Endothelial cell of umbilical vein (primary cell): ENCODE results near the gene SNX33. TPM values are rescaled to one million over a fixed set of nuclear protein-coding genes. Genes with fewer than 3 reads are reported as not detected.

Experiments used
- BruUV-seq: library from RNA; stranded (reverse); fragments of 400-500 nt; replicated peaks from 2 replicates; lab custom pipeline; 2021; lab: Mats Ljungman, UMichigan
- CTCF ChIA-PET: fragments of 300-600, 350-600 bp; sonication (Branson Sonifier 250); formaldehyde crosslinking; loops from one replicate; lab custom pipeline; 2021; ENCODE audit warnings: antibody characterized with exemption, inconsistent platforms; lab: Charles Lee
- POLR2A ChIA-PET: fragments of 300-600, 350-600 bp; sonication (Branson Sonifier 250); formaldehyde crosslinking; loops from one replicate; lab custom pipeline; 2021; ENCODE audit warnings: antibody characterized with exemption, inconsistent platforms; lab: Charles Lee
- DNase-seq: peaks from one replicate; pipeline ENCODE4 v3.0.0-alpha.2; 2011; ENCODE audit warnings: low read depth, low spot score
- FAIRE-seq: peaks from 2 replicates; lab custom pipeline; 2011; peaks lifted over from hg19 to GRCh38; lab: Jason Lieb, UNC
- H2AFZ ChIP-seq: 2 replicates; pipeline ENCODE4 v1.6.0; 2012; ENCODE audit warnings: low read depth, low read length, control low read depth, inconsistent platforms
- H3K27ac ChIP-seq: 2 replicates; pipeline ENCODE4 v1.5.1; 2011; ENCODE audit warnings: low read depth, mild to moderate bottlenecking, control low read depth, low read length, moderate library complexity; ENCODE audit not compliant: insufficient read depth
- H3K27me3 ChIP-seq, 2 experiments: 2 replicates each; pipeline versions ENCODE4 v1.6.0 to v1.6.1; 2011; ENCODE audit warnings: low read length in 2 of 2, mixed read lengths in 1 of 2; ENCODE audit not compliant: control insufficient read depth in 2 of 2, insufficient read depth in 2 of 2
- H3K36me3 ChIP-seq, 2 experiments: 2 replicates in 1 of 2; 3 replicates in 1 of 2; pipeline ENCODE4 v1.5.1; 2011; ENCODE audit warnings: low read length in 2 of 2, mild to moderate bottlenecking in 1 of 2, moderate library complexity in 1 of 2; ENCODE audit not compliant: control insufficient read depth in 2 of 2, insufficient read depth in 2 of 2; ENCODE audit errors: extremely low read depth in 1 of 2
- H3K4me1 ChIP-seq: 3 replicates; pipeline ENCODE4 v1.5.1; 2011; ENCODE audit warnings: mild to moderate bottlenecking, low read length; ENCODE audit not compliant: control insufficient read depth, insufficient read depth; ENCODE audit errors: extremely low read depth
- H3K4me2 ChIP-seq: 2 replicates; pipeline ENCODE4 v1.6.1; 2011; ENCODE audit warnings: low read length, control low read depth, mixed read lengths; ENCODE audit not compliant: insufficient read depth
- H3K4me3 ChIP-seq, 3 experiments: fragments of 200-600 bp in 1 of 3; sonication (generic), shearing (Covaris generic) in 1 of 3; replicated peaks in 1 of 3; 2 replicates each; pipeline ENCODE4 v1.5.1; 2011 to 2016; ENCODE audit warnings: control low read depth in 3 of 3, low read length in 3 of 3, mild to moderate bottlenecking in 2 of 3, inconsistent platforms in 1 of 3, low read depth in 1 of 3, moderate library complexity in 1 of 3; ENCODE audit not compliant: insufficient read depth in 1 of 3
- H3K79me2 ChIP-seq: 2 replicates; pipeline ENCODE4 v1.6.0; 2012; ENCODE audit warnings: low read length, inconsistent platforms; ENCODE audit not compliant: control insufficient read depth, insufficient read depth
- H3K9ac ChIP-seq: replicated peaks from 2 replicates; pipeline ENCODE3; 2011; ENCODE audit warnings: low read length, control low read depth; ENCODE audit not compliant: insufficient read depth; ENCODE audit errors: extremely low read depth
- H3K9me1 ChIP-seq: replicated peaks from 3 replicates; pipeline ENCODE4 v1.6.0; 2011; ENCODE audit warnings: mild to moderate bottlenecking, low read length; ENCODE audit not compliant: control insufficient read depth, insufficient read depth; ENCODE audit errors: extremely low read depth
- H3K9me3 ChIP-seq: replicated peaks from 2 replicates; pipeline ENCODE4 v1.5.1; 2012; ENCODE audit warnings: low read length, inconsistent platforms; ENCODE audit not compliant: control insufficient read depth, insufficient read depth
- H4K20me1 ChIP-seq: replicated peaks from 2 replicates; pipeline ENCODE3; 2011; ENCODE audit warnings: mild to moderate bottlenecking, low read length; ENCODE audit not compliant: control insufficient read depth, insufficient read depth; ENCODE audit errors: extremely low read depth
- EZH2 ChIP-seq: IDR thresholded peaks from 2 replicates; pipeline ENCODE4 v1.6.1; 2012; ENCODE audit warnings: borderline replicate concordance, low read depth, mild to moderate bottlenecking, moderate library complexity, low read length, inconsistent platforms; ENCODE audit not compliant: severe bottlenecking
- GATA2 ChIP-seq: IDR thresholded peaks from 2 replicates; pipeline ENCODE4 v1.7.0; 2011; ENCODE audit warnings: low read depth, mild to moderate bottlenecking, moderate library complexity, mixed read lengths, low read length; ENCODE audit not compliant: insufficient read length, insufficient read depth
- JUN ChIP-seq: IDR thresholded peaks from 2 replicates; pipeline ENCODE4 v1.6.1; 2011; ENCODE audit warnings: borderline replicate concordance, low read depth; ENCODE audit not compliant: insufficient read length, insufficient read depth
- MYC ChIP-seq: IDR thresholded peaks from one replicate; pipeline ENCODE4 v1.6.1; 2011; ENCODE audit warnings: mild to moderate bottlenecking, low read depth, low read length
- POLR2A ChIP-seq: IDR thresholded peaks from 2 replicates; pipeline ENCODE4 v1.6.1; 2012; ENCODE audit warnings: low read depth, mild to moderate bottlenecking, control low read depth, low read length
- POLR2AphosphoS5 ChIP-seq: IDR thresholded peaks from 2 replicates; pipeline ENCODE4 v1.6.1; 2012; ENCODE audit warnings: low read depth, mild to moderate bottlenecking, control low read depth, low read length, moderate library complexity; ENCODE audit not compliant: insufficient read depth
- dilution Hi-C: fragments of 300-500 bp; cut with MboI; formaldehyde crosslinking; loops from one replicate; pipeline ENCODE4 v1.15.0; 2019; ENCODE audit warnings: low sequenced_read_pairs; ENCODE audit not compliant: extremely low pct_ligation_motif_present
- intact Hi-C: fragments of 100-400 bp; cut with micrococcal nuclease; formaldehyde crosslinking; loops from one replicate; pipeline ENCODE4 v1.10.0; 2022
- polyA plus RNA-seq, 4 experiments: library from polyadenylated mRNA; depleted of rRNA in 3 of 4; stranded (reverse) in 3 of 4; unstranded in 1 of 4; fragments of >200 nt; gene quantifications; 2 replicates each; pipeline versions ENCODE4 v1.2.1 to v1.2.3, GENCODE V29; 2011 to 2012; ENCODE audit warnings: missing spikeins in 1 of 4
- total RNA-seq: library from RNA; stranded (reverse); gene quantifications from 2 replicates; pipeline ENCODE4 v1.2.3, GENCODE V29; 2021
- TF ChIP-seq, protein P1 (sequence below), 2 donors: IDR thresholded peaks; 1 replicate in 1 of 2; 2 replicates in 1 of 2; pipeline ENCODE4 v1.5.1; 2011; ENCODE audit warnings: low read length in 2 of 2, mild to moderate bottlenecking in 2 of 2, moderate library complexity in 2 of 2, control low read depth in 1 of 2, inconsistent platforms in 1 of 2, low read depth in 1 of 2; ENCODE audit not compliant: insufficient read depth in 1 of 2; ENCODE audit errors: extremely low read depth in 1 of 2
- TF ChIP-seq, protein P2 (sequence below): IDR thresholded peaks from 2 replicates; pipeline ENCODE4 v1.6.1; 2011; ENCODE audit not compliant: insufficient read depth, insufficient read length

SNX33 gene
- total and polyA plus RNA-seq, 2 donors (not counting 3 experiments of a cell fraction or from before 2014, with no cell fraction given): 7.9 to 12.6 TPM

DNA sequence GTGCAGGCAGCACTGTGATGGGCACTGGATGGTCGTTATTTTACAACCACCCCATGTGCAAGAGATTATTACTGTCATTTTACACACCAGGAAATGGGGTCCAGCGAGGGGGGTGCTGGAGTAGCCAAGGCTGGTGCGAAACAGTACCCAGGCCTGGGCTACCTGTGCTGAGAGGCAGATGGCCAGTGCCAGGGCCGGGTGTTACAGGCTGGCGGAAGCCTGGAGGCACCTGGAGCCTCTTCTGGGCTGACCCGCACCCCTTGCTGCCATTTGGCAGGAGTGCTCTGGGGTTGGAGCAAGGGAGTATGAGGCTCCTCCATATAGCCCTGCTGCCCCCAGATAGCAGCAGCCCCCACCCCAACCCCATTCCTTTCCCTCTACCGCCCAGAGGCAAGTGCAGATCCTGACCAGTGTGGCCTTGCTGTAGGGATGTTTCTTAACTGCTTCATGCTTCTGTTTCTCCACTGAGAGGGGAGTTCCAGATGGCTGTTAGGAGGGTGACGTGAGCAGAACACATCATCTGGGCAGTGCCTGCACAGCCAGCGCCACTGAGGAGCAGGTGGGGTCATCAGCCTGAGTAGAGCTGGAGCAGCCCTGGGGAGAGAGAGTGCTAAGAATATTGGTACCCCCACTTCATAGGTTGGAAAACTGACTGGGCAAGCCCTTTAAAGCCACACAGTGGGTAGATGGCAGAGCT is 15.3 kb downstream of the SNX33 start:
- H3K27ac ChIP-seq: no peak overlapping the region
- POLR2A ChIA-PET: no interaction called here
- no peak overlapping the region for H3K4me3 ChIP-seq
- CTCF ChIA-PET: no interaction called here
- H2AFZ ChIP-seq: no peak overlapping the region
- no peak overlapping the region for H3K9ac ChIP-seq
- no peak for FAIRE-seq
- no TSS peak for BruUV-seq
- no peak overlapping the region for H3K4me2 ChIP-seq
- H4K20me1 ChIP-seq: no peaks in the 10 kb centered on the region
- no peaks in the 10 kb centered on the region for H3K9me3 ChIP-seq
- DNase-seq: no peak
- H3K27me3 ChIP-seq: no peaks in the 10 kb centered on the region
- intact Hi-C loops: no loop called here
- TF ChIP-seq, protein P1, sequence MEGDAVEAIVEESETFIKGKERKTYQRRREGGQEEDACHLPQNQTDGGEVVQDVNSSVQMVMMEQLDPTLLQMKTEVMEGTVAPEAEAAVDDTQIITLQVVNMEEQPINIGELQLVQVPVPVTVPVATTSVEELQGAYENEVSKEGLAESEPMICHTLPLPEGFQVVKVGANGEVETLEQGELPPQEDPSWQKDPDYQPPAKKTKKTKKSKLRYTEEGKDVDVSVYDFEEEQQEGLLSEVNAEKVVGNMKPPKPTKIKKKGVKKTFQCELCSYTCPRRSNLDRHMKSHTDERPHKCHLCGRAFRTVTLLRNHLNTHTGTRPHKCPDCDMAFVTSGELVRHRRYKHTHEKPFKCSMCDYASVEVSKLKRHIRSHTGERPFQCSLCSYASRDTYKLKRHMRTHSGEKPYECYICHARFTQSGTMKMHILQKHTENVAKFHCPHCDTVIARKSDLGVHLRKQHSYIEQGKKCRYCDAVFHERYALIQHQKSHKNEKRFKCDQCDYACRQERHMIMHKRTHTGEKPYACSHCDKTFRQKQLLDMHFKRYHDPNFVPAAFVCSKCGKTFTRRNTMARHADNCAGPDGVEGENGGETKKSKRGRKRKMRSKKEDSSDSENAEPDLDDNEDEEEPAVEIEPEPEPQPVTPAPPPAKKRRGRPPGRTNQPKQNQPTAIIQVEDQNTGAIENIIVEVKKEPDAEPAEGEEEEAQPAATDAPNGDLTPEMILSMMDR (IDR thresholded peaks at IDR 0.05; ENCODE audit: extremely low read depth in 1 of 2, insufficient read depth in 1 of 2, low read depth in 1 of 2, low read length in 2 of 2): no peak
- no peak for TF ChIP-seq POLR2AphosphoS5
- TF ChIP-seq, protein P2, sequence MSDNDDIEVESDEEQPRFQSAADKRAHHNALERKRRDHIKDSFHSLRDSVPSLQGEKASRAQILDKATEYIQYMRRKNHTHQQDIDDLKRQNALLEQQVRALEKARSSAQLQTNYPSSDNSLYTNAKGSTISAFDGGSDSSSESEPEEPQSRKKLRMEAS: no peak
- TF ChIP-seq MYC: no peak
- no peak for TF ChIP-seq JUN
- TF ChIP-seq EZH2: no peak
- TF ChIP-seq POLR2A: no peak
- no peak for TF ChIP-seq GATA2
- peaks cover 0 to 4% of the 10 kb centered on the region in 2 experiments for H3K36me3 ChIP-seq
- H3K4me1 ChIP-seq: peaks cover 15% of the 10 kb centered on the region
- H3K79me2 ChIP-seq: no peaks in the 10 kb centered on the region
- dilution Hi-C loops: no loop called here
- H3K9me1 ChIP-seq: no peaks in the 10 kb centered on the region
